Islet precursor cell (in vitro differentiated cells): ENCODE data around the gene SPAG16.

Experiments used
- DNase-seq: peaks from one replicate; pipeline ENCODE4 v3.0.0-alpha.2; 2018

SPAG16 gene

GRCh38 chr2:213415093-213415492 is 130.8 kb downstream of the SPAG16 start:
- DNase-seq, result peak; percentile 64

- DNase-seq, result peak; percentile 60
These were observed 132.6 kb downstream of the SPAG16 start for GRCh38 chr2:213416832-213417231.

GRCh38 chr2:213419980-213420379 is 135.7 kb downstream of the SPAG16 start:
- no peak for DNase-seq

GRCh38 chr2:213420828-213421385 is 136.6 kb downstream of the SPAG16 start:
- DNase-seq, result no peak

GRCh38 chr2:213422211-213422610 is 137.9 kb downstream of the SPAG16 start:
- DNase-seq, result no peak

- no peak for DNase-seq
These were observed 141.4 kb downstream of the SPAG16 start for GRCh38 chr2:213425618-213426017.

GRCh38 chr2:213429516-213429915 is 145.3 kb downstream of the SPAG16 start:
- DNase-seq, result peak; percentile 56

GRCh38 chr2:213443921-213444320 is 159.7 kb downstream of the SPAG16 start:
- no peak for DNase-seq

GRCh38 chr2:213451542-213452239 is 167.4 kb downstream of the SPAG16 start:
- peak; percentile 73 for DNase-seq

- DNase-seq, result peak; percentile 96
These were observed 171.2 kb downstream of the SPAG16 start for GRCh38 chr2:213455316-213456008.

- DNase-seq, result no peak
These were observed 191.2 kb downstream of the SPAG16 start for GRCh38 chr2:213475433-213475832.

GRCh38 chr2:213476641-213477040 is 192.4 kb downstream of the SPAG16 start:
- no peak for DNase-seq

- no peak for DNase-seq
These were observed 205.8 kb downstream of the SPAG16 start for GRCh38 chr2:213490087-213490486.

GRCh38 chr2:213491376-213491775 is 207.1 kb downstream of the SPAG16 start:
- DNase-seq, result no peak

- no peak for DNase-seq
These were observed 212.0 kb downstream of the SPAG16 start for GRCh38 chr2:213496226-213496625.

- no peak for DNase-seq
These were observed 216.6 kb downstream of the SPAG16 start for GRCh38 chr2:213500881-213501280.

GRCh38 chr2:213524164-213524563 is 239.9 kb downstream of the SPAG16 start:
- no peak for DNase-seq

GRCh38 chr2:213537579-213537978 is 253.3 kb downstream of the SPAG16 start:
- DNase-seq, result no peak

- DNase-seq, result no peak
These were observed 260.7 kb downstream of the SPAG16 start for GRCh38 chr2:213544940-213545339.

- DNase-seq, result no peak
These were observed 261.2 kb downstream of the SPAG16 start for GRCh38 chr2:213545481-213545880.

GRCh38 chr2:213545964-213546475 is 261.8 kb downstream of the SPAG16 start:
- DNase-seq, result no peak

GRCh38 chr2:213551526-213551925 is 267.3 kb downstream of the SPAG16 start:
- no peak for DNase-seq

- DNase-seq, result no peak
These were observed 274.8 kb downstream of the SPAG16 start for GRCh38 chr2:213559053-213559452.

- no peak for DNase-seq
These were observed 277.5 kb downstream of the SPAG16 start for GRCh38 chr2:213561759-213562158.
